OCI-LY3 (cell line): Measurements from ENCODE around the gene DIO1.

Experiments
- H2AFZ ChIP-seq: fragments of 200-600, 300-600 bp; shearing (Covaris generic); 2 replicates; pipeline ENCODE4 v1.6.0; 2014; ENCODE audit warnings: antibody characterized with exemption, low read depth, low read length
- H3K27ac ChIP-seq: fragments of 200-600, 300-600 bp; sonication (generic); 2 replicates; pipeline ENCODE4 v1.5.1; 2014; ENCODE audit warnings: mild to moderate bottlenecking, low read length, moderate library complexity, mixed read lengths
- H3K27me3 ChIP-seq: fragments of 200-600, 300-600 bp; sonication (generic); 2 replicates; pipeline ENCODE4 v1.6.1; 2014; ENCODE audit warnings: low read depth, low read length, mixed read lengths
- H3K36me3 ChIP-seq: fragments of 200-600, 300-600 bp; sonication (generic); replicated peaks from 2 replicates; pipeline ENCODE3; 2014; ENCODE audit warnings: low read depth, low read length, mixed read lengths
- H3K4me1 ChIP-seq: fragments of 300-600, 200-600 bp; sonication (generic); 2 replicates; pipeline ENCODE4 v1.6.1; 2014; ENCODE audit warnings: low read length, mixed read lengths
- H3K4me2 ChIP-seq: fragments of 200-600, 300-600 bp; sonication (generic); 2 replicates; pipeline ENCODE4 v1.6.1; 2014; ENCODE audit warnings: low read length, mixed read lengths
- H3K4me3 ChIP-seq: fragments of 300-600, 200-600 bp; sonication (generic); 2 replicates; pipeline ENCODE4 v1.5.1; 2014; ENCODE audit warnings: antibody characterized with exemption, mild to moderate bottlenecking, low read length, moderate library complexity
- H3K79me2 ChIP-seq: fragments of 300-600, 200-600 bp; shearing (Covaris generic); 2 replicates; pipeline ENCODE4 v1.6.1; 2014; ENCODE audit warnings: mild to moderate bottlenecking, low read length, mixed read lengths
- H3K9ac ChIP-seq: fragments of 300-600, 200-600 bp; shearing (Covaris generic); 2 replicates; pipeline ENCODE4 v1.6.0; 2014; ENCODE audit warnings: mild to moderate bottlenecking, low read length, moderate library complexity
- H3K9me3 ChIP-seq: fragments of 200-600, 300-600 bp; shearing (Covaris generic); 2 replicates; pipeline ENCODE4 v1.6.1; 2014; ENCODE audit warnings: low read length, mixed read lengths; ENCODE audit not compliant: insufficient read depth
- H4K20me1 ChIP-seq: fragments of 200-600, 300-600 bp; sonication (generic); 2 replicates; pipeline ENCODE4 v1.6.1; 2016; ENCODE audit warnings: low read length, mixed read lengths; ENCODE audit not compliant: insufficient read depth
- EZH2phosphoT487 ChIP-seq: fragments of 200-600 bp; shearing (Covaris generic); IDR thresholded peaks from 2 replicates; pipeline ENCODE4 v1.6.1; 2018; ENCODE audit warnings: antibody characterized with exemption, mixed run types, low read depth
- TF ChIP-seq, protein P1 (sequence below): fragments of 200-600, 300-600 bp; sonication (generic); IDR thresholded peaks from 2 replicates; pipeline ENCODE4 v1.5.1; 2014; ENCODE audit warnings: antibody characterized with exemption, low read length, low read depth

DIO1 gene

DNA sequence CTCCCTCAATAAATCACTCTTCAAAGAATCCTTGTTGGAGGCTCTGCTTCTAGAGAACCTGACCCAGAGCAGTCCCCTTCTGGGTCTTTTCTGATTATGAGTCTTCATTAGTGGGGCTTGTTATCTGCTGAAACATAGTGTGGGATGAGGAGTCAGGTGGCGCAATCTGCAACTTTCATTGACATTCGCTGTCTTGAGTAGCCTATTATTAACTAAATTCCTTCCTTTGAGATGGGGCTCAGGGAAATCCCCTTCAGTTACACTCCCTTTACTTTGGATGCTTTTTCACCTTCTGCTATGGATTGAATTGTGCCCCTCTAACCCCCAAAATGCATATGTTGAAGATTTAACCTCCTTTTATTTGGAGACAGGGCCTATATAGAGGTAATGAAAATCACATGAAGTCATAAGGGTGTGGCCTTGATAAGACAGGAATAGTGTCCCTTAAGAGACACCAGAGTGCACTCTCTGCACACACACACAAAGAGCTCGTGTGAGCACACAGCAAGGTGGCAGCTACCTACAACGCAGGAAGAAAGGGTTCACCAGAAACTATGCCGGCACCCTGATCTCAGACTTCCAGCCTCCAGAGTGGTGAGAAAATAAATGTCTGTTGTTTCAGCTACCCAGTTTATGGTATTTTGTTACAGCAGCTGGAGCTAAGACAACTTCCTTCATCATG lies 19.5 kb downstream of the DIO1 start:
- Histone ChIP-seq H3K27ac (no peak overlapping the region), H3K4me2 (no peak overlapping the region), H3K79me2 (no peaks in the 10 kb centered on the region), H3K36me3 (no peaks in the 10 kb centered on the region), H3K9me3 (no peaks in the 10 kb centered on the region), H3K4me1 (no peaks in the 10 kb centered on the region), H4K20me1 (no peaks in the 10 kb centered on the region), H3K27me3 (no peaks in the 10 kb centered on the region), H3K9ac (no peak overlapping the region), H2AFZ (no peak overlapping the region), H3K4me3 (no peak overlapping the region)
- TF ChIP-seq, protein P1, sequence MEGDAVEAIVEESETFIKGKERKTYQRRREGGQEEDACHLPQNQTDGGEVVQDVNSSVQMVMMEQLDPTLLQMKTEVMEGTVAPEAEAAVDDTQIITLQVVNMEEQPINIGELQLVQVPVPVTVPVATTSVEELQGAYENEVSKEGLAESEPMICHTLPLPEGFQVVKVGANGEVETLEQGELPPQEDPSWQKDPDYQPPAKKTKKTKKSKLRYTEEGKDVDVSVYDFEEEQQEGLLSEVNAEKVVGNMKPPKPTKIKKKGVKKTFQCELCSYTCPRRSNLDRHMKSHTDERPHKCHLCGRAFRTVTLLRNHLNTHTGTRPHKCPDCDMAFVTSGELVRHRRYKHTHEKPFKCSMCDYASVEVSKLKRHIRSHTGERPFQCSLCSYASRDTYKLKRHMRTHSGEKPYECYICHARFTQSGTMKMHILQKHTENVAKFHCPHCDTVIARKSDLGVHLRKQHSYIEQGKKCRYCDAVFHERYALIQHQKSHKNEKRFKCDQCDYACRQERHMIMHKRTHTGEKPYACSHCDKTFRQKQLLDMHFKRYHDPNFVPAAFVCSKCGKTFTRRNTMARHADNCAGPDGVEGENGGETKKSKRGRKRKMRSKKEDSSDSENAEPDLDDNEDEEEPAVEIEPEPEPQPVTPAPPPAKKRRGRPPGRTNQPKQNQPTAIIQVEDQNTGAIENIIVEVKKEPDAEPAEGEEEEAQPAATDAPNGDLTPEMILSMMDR: no peak
- TF ChIP-seq EZH2phosphoT487: no peak

DNA sequence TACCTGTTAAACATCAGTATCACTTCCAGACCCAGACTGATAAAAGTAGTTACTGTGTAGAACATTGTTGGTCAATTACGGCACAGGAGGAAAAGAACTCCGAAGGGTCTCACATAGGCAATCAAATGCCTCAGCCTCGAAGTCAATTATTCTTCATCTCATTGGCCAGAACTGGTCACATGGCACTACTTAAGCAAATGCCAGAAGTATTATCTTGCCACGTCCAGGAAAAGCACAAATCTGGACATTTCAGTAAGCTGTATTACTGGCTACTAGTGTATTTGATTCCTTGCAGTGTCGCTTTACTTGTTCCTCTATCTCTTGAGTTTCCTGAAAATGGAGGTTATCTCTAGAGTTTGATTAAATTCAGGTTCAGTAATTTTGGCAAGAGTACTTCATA lies 24.4 kb downstream of the DIO1 start:
- Histone ChIP-seq H3K27me3 (no peaks in the 10 kb centered on the region), H3K4me1 (no peaks in the 10 kb centered on the region; the same call in 1 of the 2 replicates), H2AFZ (no peak overlapping the region), H4K20me1 (no peaks in the 10 kb centered on the region), H3K36me3 (no peaks in the 10 kb centered on the region), H3K9me3 (no peaks in the 10 kb centered on the region), H3K9ac (no peak overlapping the region), H3K79me2 (no peaks in the 10 kb centered on the region), H3K4me3 (no peak overlapping the region), H3K4me2 (no peak overlapping the region), H3K27ac (no peak overlapping the region)
- TF ChIP-seq, protein P1: no peak
- no peak for TF ChIP-seq EZH2phosphoT487

DNA sequence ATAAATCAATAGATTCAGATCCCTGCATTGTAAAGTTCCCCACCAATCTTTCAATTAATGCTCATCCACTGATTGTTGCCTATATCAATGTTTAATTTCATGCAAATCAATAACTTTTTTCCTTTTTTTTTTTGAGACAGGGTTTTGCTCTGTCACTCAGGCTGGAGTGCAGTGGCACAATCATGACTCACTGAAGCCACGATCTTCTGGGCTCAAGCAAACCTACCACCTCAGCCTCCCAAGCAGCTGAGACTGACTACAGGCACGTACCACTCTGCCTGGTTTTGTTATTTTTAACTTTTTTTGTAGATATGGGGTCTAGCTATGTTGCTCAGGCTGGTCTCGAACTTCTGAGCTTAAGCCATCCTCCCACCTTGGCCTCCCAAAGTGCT lies 25.7 kb downstream of the DIO1 start:
- no peak for TF ChIP-seq EZH2phosphoT487
- TF ChIP-seq, protein P1: no peak
- Histone ChIP-seq H3K9ac (no peak overlapping the region), H3K4me2 (no peak overlapping the region), H3K79me2 (no peaks in the 10 kb centered on the region), H2AFZ (no peak overlapping the region), H3K27me3 (no peaks in the 10 kb centered on the region), H3K9me3 (no peaks in the 10 kb centered on the region), H3K4me1 (peaks cover 10% of the 10 kb centered on the region), H4K20me1 (no peaks in the 10 kb centered on the region), H3K36me3 (no peaks in the 10 kb centered on the region), H3K27ac (no peak overlapping the region), H3K4me3 (no peak overlapping the region)

DNA sequence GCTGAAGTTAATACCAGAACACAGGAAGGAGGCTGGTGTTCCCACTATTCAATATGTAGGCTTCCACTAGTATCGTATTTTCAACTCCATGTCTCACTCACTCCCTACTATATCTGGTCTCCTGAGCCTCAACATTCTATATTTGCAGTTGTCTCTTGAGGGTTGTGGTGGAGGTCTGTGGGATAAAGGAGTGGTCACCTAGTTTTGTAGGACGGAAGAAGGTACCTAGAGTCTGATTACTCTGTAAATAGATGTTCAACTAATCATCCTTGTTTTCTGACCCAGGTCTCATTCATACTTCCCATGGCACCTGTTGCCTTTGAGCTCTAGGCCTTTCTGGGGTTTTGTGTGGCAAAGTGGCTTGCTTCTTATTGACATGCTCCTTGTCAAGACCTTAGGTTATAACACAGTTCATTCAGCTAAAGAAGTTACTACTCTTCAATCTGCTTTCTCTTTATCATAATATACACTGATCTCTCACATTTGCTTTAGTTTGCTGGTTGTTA lies 33.4 kb downstream of the DIO1 start:
- Histone ChIP-seq H3K36me3 (peaks cover 6% of the 10 kb centered on the region), H3K4me3 (no peak overlapping the region), H2AFZ (no peak overlapping the region), H3K4me2 (no peak overlapping the region), H3K4me1 (peaks cover 12% of the 10 kb centered on the region), H3K27me3 (no peaks in the 10 kb centered on the region), H3K9me3 (no peaks in the 10 kb centered on the region), H3K9ac (no peak overlapping the region), H4K20me1 (no peaks in the 10 kb centered on the region), H3K27ac (no peak overlapping the region), H3K79me2 (no peaks in the 10 kb centered on the region)
- TF ChIP-seq EZH2phosphoT487: no peak
- TF ChIP-seq, protein P1: no peak
